ENCODE measurements around the gene ATP5PD. TPM values are rescaled to one million over a fixed set of nuclear protein-coding genes. Genes with fewer than 3 reads are reported as not detected.

The ATP5PD gene
- total RNA-seq, 1 experiment from 2014 or later: 289 TPM

DNA sequence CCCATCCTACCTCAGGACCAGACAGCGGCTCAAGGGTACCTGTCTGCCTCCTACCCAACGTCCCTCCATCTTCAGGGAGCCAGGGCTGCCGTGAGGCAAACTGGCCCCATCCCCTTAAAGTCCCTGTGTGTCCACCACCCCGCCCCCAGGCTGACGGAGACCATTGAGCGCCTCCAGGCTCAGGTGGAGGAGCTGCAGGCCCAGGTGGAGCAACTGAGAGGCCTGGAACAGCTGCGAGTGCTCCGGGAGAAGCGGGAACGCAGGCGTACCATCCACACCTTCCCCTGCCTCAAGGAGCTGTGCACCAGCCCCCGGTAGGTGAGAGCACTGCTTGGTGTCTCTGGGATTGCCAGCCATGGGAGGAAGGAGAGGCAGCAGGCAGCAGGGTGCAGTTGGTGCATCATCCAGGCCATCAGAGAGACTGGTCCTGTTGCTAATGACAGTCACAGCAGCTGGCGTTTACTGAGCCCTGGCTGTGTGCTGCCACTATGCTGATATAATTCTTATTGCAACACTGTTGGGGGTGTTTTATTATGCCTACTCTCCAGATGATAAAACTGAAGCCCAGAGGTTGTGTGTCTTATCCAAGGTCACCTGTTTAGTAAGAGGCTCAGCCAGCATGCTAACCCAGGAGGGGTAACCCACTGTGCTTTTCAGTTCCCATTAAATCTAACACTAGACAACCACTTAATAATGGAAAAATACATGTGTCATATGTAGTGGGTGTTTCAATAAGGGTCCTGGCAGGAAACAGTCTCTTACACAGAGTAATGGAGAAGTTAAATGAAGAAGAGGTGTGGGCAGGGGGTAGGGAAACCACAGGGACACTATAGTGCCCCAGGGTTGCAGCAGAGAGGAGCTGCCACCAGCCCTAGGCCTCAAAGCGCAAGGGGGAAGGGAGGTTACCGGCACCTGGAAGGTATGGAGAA is 44.6 kb downstream of the ATP5PD start:
- Mint-ChIP-seq H3K27me3 (ENCODE audit: unreplicated experiment) (no peaks in the 10 kb centered on the region), H3K9me3 (ENCODE audit: low read depth, unreplicated experiment) (no peaks in the 10 kb centered on the region), H3K36me3 (ENCODE audit: insufficient read depth, unreplicated experiment) (peaks cover 31% of the 10 kb centered on the region), H3K4me1 (ENCODE audit: low read depth, unreplicated experiment) (no peaks in the 10 kb centered on the region), H3K4me3 (ENCODE audit: low read depth, unreplicated experiment) (no peak overlapping the region), H3K27ac (ENCODE audit: unreplicated experiment) (peak overlapping the region; percentile 14)
- no peak for DNase-seq
- no peak for TF ChIP-seq CTCF (IDR thresholded peaks at IDR 0.05; ENCODE audit: unreplicated experiment)
- no TSS peak for BruUV-seq (replicated peaks)
- CTCF ChIA-PET: no interaction called here
- intact Hi-C loops (cut with micrococcal nuclease; ENCODE audit: unreplicated experiment): no loop called here

DNA sequence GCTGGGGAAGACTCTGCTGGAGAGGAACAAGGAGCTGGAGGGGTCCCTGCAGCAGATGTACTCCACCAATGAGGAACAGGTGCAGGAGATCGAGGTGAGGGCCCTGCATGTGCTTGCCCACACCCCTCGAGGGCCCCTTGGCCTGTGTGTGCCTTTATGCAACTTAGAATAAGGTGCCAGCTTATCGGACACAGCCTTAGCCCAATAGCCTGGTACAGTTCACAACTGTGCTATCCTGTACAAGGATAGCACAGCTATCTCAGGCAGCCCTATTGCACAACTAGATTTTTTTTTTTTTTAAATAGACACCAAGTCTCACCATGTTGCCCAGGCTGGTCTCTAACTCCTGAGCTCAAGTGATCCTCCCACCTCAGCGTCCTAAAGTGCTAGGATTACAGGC is 47.2 kb downstream of the ATP5PD start:
- TF ChIP-seq CTCF (IDR thresholded peaks at IDR 0.05; ENCODE audit: unreplicated experiment): no peak
- CTCF ChIA-PET: interaction anchor here (0.8 kb wide), 2 partner anchors 9 to 13 kb away, joined by 3 to 6 read pairs; partner anchors contain the start of gene MRPL58
- no TSS peak for BruUV-seq (replicated peaks)

DNA sequence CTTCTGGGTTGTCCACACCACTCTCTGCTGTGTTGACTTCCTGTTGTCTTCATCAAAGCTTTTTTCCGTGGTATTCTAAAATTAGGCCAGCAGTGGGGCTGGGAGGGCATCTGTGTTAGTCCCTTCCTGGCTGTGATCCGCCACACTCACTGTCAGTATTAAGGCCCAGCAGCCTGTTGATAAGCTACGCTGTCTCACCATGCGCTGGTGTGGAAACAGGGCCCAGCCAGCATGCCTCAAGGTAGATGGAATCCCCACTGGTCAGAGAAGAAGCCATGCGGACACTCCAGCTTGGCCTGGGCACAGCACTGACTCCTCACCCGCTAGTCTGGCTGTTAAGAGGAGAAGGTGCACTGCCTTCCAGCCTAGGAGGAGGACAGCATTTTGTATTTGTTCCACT is 48.0 kb downstream of the ATP5PD start:
- intact Hi-C loops (cut with micrococcal nuclease; ENCODE audit: unreplicated experiment): no loop called here

More for the DNA sequence above, 47.2 kb downstream of the ATP5PD start:
- Mint-ChIP-seq H3K27ac (ENCODE audit: unreplicated experiment) (no peak overlapping the region), H3K9me3 (ENCODE audit: low read depth, unreplicated experiment) (no peaks in the 10 kb centered on the region), H3K4me1 (ENCODE audit: low read depth, unreplicated experiment) (peaks cover 8% of the 10 kb centered on the region), H3K4me3 (ENCODE audit: low read depth, unreplicated experiment) (no peak overlapping the region), H3K27me3 (ENCODE audit: unreplicated experiment) (no peaks in the 10 kb centered on the region), H3K36me3 (ENCODE audit: insufficient read depth, unreplicated experiment) (peaks cover 27% of the 10 kb centered on the region)
- intact Hi-C loops (cut with micrococcal nuclease; ENCODE audit: unreplicated experiment): no loop called here
- no peak for DNase-seq

GRCh38 chr17:74995847-74996246 is 50.9 kb downstream of the ATP5PD start:
- no peak overlapping the region for H3K4me3 Mint-ChIP-seq (ENCODE audit: low read depth, unreplicated experiment)

More for the DNA sequence above, 48.0 kb downstream of the ATP5PD start:
- no peak for DNase-seq
- H3K27me3 Mint-ChIP-seq (ENCODE audit: unreplicated experiment): no peaks in the 10 kb centered on the region
- H3K36me3 Mint-ChIP-seq (ENCODE audit: insufficient read depth, unreplicated experiment): peaks cover 19% of the 10 kb centered on the region
- no peaks in the 10 kb centered on the region for H3K9me3 Mint-ChIP-seq (ENCODE audit: low read depth, unreplicated experiment)
- no peak overlapping the region for H3K27ac Mint-ChIP-seq (ENCODE audit: unreplicated experiment)
- no peak for TF ChIP-seq CTCF (IDR thresholded peaks at IDR 0.05; ENCODE audit: unreplicated experiment)
- CTCF ChIA-PET: interaction anchor here (0.6 kb wide), 1 partner anchor 120 kb away, joined by 3 read pairs; no protein-coding TSS in a partner anchor
- no peak overlapping the region for H3K4me3 Mint-ChIP-seq (ENCODE audit: low read depth, unreplicated experiment)
- no TSS peak for BruUV-seq (replicated peaks)
- H3K4me1 Mint-ChIP-seq (ENCODE audit: low read depth, unreplicated experiment): peaks cover 8% of the 10 kb centered on the region

More at GRCh38 chr17:74995847-74996246, 50.9 kb downstream of the ATP5PD start:
- Mint-ChIP-seq H3K4me1 (ENCODE audit: low read depth, unreplicated experiment) (peaks cover 33% of the 10 kb centered on the region), H3K36me3 (ENCODE audit: insufficient read depth, unreplicated experiment) (peaks cover 6% of the 10 kb centered on the region), H3K9me3 (ENCODE audit: low read depth, unreplicated experiment) (no peaks in the 10 kb centered on the region), H3K27ac (ENCODE audit: unreplicated experiment) (no peak overlapping the region), H3K27me3 (ENCODE audit: unreplicated experiment) (no peaks in the 10 kb centered on the region)
- TF ChIP-seq CTCF (IDR thresholded peaks at IDR 0.05; ENCODE audit: unreplicated experiment): no peak
- intact Hi-C loops (cut with micrococcal nuclease; ENCODE audit: unreplicated experiment): no loop called here
- no peak for DNase-seq
- CTCF ChIA-PET: interaction anchor here (0.6 kb wide), 1 partner anchor 26 kb away, joined by 8 read pairs; no protein-coding TSS in a partner anchor
- BruUV-seq (replicated peaks): no TSS peak
